Natural killer cell (primary cell): ENCODE measurements around the gene INPP4A. TPM values are rescaled to one million over a fixed set of nuclear protein-coding genes. Genes with fewer than 3 reads are reported as not detected.

ENCODE experiments used
- ATAC-seq, 3 donors: fragments of 150-1000 bp in 2 of 3; fragments of 200-7000 bp in 1 of 3; cut with Tn5 transposase; 1 replicate in 1 of 3; 2 replicates in 2 of 3; pipeline ENCODE4 v1.10.0; 2021; ENCODE audit warnings: mild to moderate bottlenecking in 2 of 3, moderate library complexity in 2 of 3
- DNase-seq, 2 donors: peaks; one replicate each; pipeline versions ENCODE4 v3.0.0 to v3.0.0-alpha.2; 2013 to 2021; ENCODE audit warnings: mixed read lengths in 1 of 2
- H3K27ac ChIP-seq: one replicate; pipeline ENCODE4 v1.5.1; 2013; ENCODE audit warnings: mild to moderate bottlenecking, low read length
- H3K27me3 ChIP-seq: one replicate; pipeline ENCODE4 v1.6.1; 2013; ENCODE audit warnings: low read length; ENCODE audit not compliant: control insufficient read depth, insufficient read depth
- H3K36me3 ChIP-seq: one replicate; pipeline ENCODE4 v1.6.1; 2013; ENCODE audit warnings: low read length; ENCODE audit not compliant: control insufficient read depth, insufficient read depth
- H3K4me1 ChIP-seq: one replicate; pipeline ENCODE4 v1.6.1; 2013; ENCODE audit warnings: low read length; ENCODE audit not compliant: control insufficient read depth, insufficient read depth
- H3K4me3 ChIP-seq: one replicate; pipeline ENCODE4 v1.5.1; 2013; ENCODE audit warnings: low read length
- H3K9me3 ChIP-seq: one replicate; pipeline ENCODE4 v1.6.1; 2013; ENCODE audit warnings: low read length; ENCODE audit not compliant: control insufficient read depth, insufficient read depth
- H3K27ac Mint-ChIP-seq, 2 donors: one replicate each; pipeline ENCODE4 v1.8.0; 2022; ENCODE audit warnings: mild to moderate bottlenecking in 2 of 2, mixed read lengths in 2 of 2, moderate library complexity in 1 of 2
- H3K27me3 Mint-ChIP-seq, 2 donors: one replicate each; pipeline ENCODE4 v1.8.0; 2022; ENCODE audit warnings: low read depth in 2 of 2, mixed read lengths in 2 of 2
- H3K36me3 Mint-ChIP-seq: one replicate; pipeline ENCODE4 v1.8.0; 2022; ENCODE audit warnings: mixed read lengths
- H3K4me1 Mint-ChIP-seq, 2 donors: one replicate each; pipeline ENCODE4 v1.8.0; 2022; ENCODE audit warnings: mixed read lengths in 2 of 2
- H3K4me3 Mint-ChIP-seq: one replicate; pipeline ENCODE4 v1.8.0; 2022; ENCODE audit warnings: mild to moderate bottlenecking, moderate library complexity, mixed read lengths
- H3K9me3 Mint-ChIP-seq, 2 donors: one replicate each; pipeline ENCODE4 v1.8.0; 2022; ENCODE audit warnings: mixed read lengths in 2 of 2
- WGBS: methylation state at CpG from one replicate; pipeline ENCODE4 v1.1.7; 2013; ENCODE audit warnings: missing lambda C conversion rate; ENCODE audit not compliant: insufficient coverage; 5-methylcytosine and 5-hydroxymethylcytosine counted together
- intact Hi-C: fragments of 100-400 bp; cut with micrococcal nuclease; formaldehyde crosslinking; loops from one replicate; pipeline ENCODE4 v1.14.2; 2022
- total RNA-seq, 4 donors: library from RNA; stranded (reverse); fragments of 120-200 nt in 1 of 4; gene quantifications; one replicate each; pipeline versions ENCODE4 v1.2.3 to v1.2.4, GENCODE V29; 2013 to 2022
- TF ChIP-seq, protein P1 (sequence below): fragments of 200-600 bp; IDR thresholded peaks from one replicate; pipeline ENCODE4 v1.8.0; 2022; ENCODE audit warnings: antibody characterized with exemption

Gene INPP4A
- total RNA-seq, 3 donors from 2014 or later (not counting 1 experiment from before 2014, with no cell fraction given): 192 to 243 (median 225) TPM

DNA sequence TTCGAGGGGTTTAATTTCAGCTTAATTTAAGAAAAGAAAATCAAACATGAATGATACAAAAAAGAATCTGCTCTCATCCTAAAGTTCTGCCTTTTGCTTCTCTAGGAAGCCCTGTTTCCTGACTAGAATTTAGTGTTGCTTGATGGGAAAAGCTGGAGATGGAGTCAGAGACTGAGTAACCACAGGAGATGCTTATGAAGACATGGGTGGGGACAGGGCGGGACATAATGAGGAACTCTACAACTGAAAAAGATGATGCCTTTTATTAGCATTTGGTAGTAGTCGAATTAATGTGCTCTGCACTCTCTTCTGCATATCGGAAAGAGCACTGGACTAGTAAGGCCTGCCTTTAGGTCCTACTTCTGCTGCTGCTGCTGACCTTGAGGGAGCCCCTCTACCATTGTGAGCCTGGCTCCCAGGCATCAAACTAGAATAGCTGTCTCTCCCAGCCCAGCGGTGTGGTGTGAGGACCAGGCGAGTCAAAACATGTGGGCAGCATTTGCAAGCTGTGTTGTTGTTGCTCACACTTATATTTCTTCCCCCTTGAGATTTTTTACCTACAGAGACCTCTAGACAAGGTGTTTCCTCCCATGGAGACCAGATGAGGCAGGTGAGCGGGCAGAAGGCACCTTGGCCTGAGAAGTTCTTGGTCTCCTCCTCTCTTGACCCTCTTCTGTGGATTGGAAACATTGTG is 61.5 kb downstream of the INPP4A start:
- Histone ChIP-seq H3K4me3 (no peak overlapping the region), H3K4me1 (peaks cover 88% of the 10 kb centered on the region), H3K27ac (peak overlapping the region; percentile 19), H3K36me3 (peaks cover 11% of the 10 kb centered on the region), H3K27me3 (no peaks in the 10 kb centered on the region), H3K9me3 (no peaks in the 10 kb centered on the region)
- 77% methylated on average over 6 of the region's 7 CpGs for WGBS
- DNase-seq (no peak), ATAC-seq (no peak)
- intact Hi-C loops: loop anchor here (2.0 to 5.0 kb wide), 3 partner anchors 27 to 59 kb away; no protein-coding TSS in a partner anchor
- no peaks in the 10 kb centered on the region for H3K27me3 Mint-ChIP-seq
- TF ChIP-seq, protein P1, sequence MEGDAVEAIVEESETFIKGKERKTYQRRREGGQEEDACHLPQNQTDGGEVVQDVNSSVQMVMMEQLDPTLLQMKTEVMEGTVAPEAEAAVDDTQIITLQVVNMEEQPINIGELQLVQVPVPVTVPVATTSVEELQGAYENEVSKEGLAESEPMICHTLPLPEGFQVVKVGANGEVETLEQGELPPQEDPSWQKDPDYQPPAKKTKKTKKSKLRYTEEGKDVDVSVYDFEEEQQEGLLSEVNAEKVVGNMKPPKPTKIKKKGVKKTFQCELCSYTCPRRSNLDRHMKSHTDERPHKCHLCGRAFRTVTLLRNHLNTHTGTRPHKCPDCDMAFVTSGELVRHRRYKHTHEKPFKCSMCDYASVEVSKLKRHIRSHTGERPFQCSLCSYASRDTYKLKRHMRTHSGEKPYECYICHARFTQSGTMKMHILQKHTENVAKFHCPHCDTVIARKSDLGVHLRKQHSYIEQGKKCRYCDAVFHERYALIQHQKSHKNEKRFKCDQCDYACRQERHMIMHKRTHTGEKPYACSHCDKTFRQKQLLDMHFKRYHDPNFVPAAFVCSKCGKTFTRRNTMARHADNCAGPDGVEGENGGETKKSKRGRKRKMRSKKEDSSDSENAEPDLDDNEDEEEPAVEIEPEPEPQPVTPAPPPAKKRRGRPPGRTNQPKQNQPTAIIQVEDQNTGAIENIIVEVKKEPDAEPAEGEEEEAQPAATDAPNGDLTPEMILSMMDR: no peak
- H3K4me1 Mint-ChIP-seq: peaks cover 87 to 96% of the 10 kb centered on the region in 2 donors
- no peaks in the 10 kb centered on the region for H3K9me3 Mint-ChIP-seq
- H3K4me3 Mint-ChIP-seq: peak overlapping the region; percentile 35
- H3K36me3 Mint-ChIP-seq: no peaks in the 10 kb centered on the region
- peak overlapping the region; percentile 85 to 91 for H3K27ac Mint-ChIP-seq

DNA sequence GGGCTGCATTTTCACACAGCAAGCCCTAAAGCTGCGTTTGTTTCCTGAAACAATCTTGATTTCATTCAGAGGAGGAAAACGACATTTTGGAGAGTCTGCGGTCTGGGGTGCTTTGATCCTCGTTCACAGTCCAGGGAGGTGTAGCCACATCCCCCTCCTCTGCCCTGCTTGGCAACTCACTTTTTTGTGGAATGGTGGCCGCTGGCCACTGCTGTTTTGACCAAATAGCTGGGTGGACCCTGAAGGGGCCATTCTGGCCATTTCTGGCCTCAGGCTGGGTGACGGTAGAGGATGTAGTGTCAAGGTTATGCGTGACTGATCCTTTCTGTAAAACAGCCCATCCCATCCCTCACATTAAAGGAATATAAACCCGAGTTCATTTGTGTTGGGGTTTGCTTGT is 62.2 kb downstream of the INPP4A start:
- no peaks in the 10 kb centered on the region for H3K27me3 ChIP-seq
- H3K27me3 Mint-ChIP-seq: no peaks in the 10 kb centered on the region
- peak overlapping the region; percentile 85 to 91 for H3K27ac Mint-ChIP-seq
- no peaks in the 10 kb centered on the region for H3K9me3 ChIP-seq
- H3K36me3 Mint-ChIP-seq: no peaks in the 10 kb centered on the region
- WGBS: 87% methylated on average over 6 of the region's 8 CpGs
- TF ChIP-seq, protein P1: no peak
- no peak overlapping the region for H3K27ac ChIP-seq
- ATAC-seq (no peak), DNase-seq (no peak)
- H3K4me3 ChIP-seq: no peak overlapping the region
- H3K4me1 Mint-ChIP-seq: peaks cover 94 to 97% of the 10 kb centered on the region in 2 donors
- H3K36me3 ChIP-seq: peaks cover 11% of the 10 kb centered on the region
- no peaks in the 10 kb centered on the region for H3K9me3 Mint-ChIP-seq
- peaks cover 89% of the 10 kb centered on the region for H3K4me1 ChIP-seq
- intact Hi-C loops: loop anchor here (5.0 kb wide), 1 partner anchor 60 kb away; no protein-coding TSS in a partner anchor
- H3K4me3 Mint-ChIP-seq: peak overlapping the region; percentile 4

DNA sequence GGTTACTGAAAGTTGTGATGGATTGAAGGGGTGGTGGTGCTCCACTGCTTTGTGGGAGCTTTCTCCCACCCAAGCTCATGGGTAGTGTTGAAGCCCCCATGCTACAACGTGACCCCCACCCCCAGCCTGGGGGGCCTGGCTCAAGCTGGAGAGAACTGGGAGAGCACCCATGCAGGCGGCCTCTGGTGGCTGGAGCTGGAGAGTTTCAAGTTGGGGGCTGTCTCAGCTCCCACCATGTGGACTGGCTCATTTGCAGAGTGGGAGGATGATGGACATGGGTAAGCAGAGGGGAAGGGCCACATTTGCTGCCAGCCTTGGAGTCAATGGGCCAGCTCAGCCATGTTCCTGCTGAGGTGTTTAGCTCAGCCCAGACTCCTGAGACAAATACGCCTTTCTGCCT is 62.8 kb downstream of the INPP4A start:
- H3K36me3 Mint-ChIP-seq: no peaks in the 10 kb centered on the region

More for the DNA sequence above, 62.8 kb downstream of the INPP4A start:
- peaks cover 11% of the 10 kb centered on the region for H3K36me3 ChIP-seq
- Mint-ChIP-seq H3K27ac (peak overlapping the region; percentile 85 to 91), H3K4me1 (peaks cover 94 to 97% of the 10 kb centered on the region in 2 donors), H3K27me3 (no peaks in the 10 kb centered on the region), H3K4me3 (peak overlapping the region; percentile 4), H3K9me3 (no peaks in the 10 kb centered on the region)
- ATAC-seq: no peak
- no peaks in the 10 kb centered on the region for H3K27me3 ChIP-seq
- H3K4me3 ChIP-seq: no peak overlapping the region
- H3K27ac ChIP-seq: peak overlapping the region; percentile 55
- TF ChIP-seq, protein P1: no peak
- H3K4me1 ChIP-seq: peaks cover 92% of the 10 kb centered on the region
- intact Hi-C loops: loop anchor here (5.0 kb wide), 1 partner anchor 60 kb away; no protein-coding TSS in a partner anchor
- 98% methylated on average over 3 of the region's 3 CpGs for WGBS
- H3K9me3 ChIP-seq: no peaks in the 10 kb centered on the region
- DNase-seq: no peak
